Activated CD4-positive, alpha-beta T cell treated with anti-CD3 and anti-CD28 coated beads for 24 hours (primary cell): ENCODE data around the gene ITGAV.

Experiments used
- DNase-seq, 2 donors: peaks; one replicate each; pipeline ENCODE4 v3.0.0-alpha.2; 2020; ENCODE audit warnings: low read depth in 2 of 2

Gene ITGAV

DNA sequence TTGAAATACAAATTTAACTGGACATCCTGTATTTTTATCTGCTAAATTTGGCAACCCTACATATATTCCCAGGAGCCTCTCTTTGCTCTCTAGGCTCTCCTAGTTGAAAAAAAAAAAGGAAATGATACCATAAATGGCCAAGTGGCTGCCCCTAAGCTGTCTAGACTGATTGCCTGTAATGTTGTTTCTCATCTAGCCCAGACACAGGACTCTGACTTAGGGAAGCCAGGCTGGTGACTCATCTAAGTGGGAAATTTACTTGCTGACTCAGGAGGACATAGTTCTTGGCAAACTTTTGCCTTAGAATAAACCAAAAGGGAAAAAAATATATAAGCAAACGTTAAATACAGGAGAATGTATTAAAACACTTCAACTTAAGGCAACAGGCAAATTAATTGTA, 14.6 kb upstream of the ITGAV start:
- no peak for DNase-seq

GRCh38 chr2:186575856-186576255, 14.0 kb upstream of the ITGAV start:
- DNase-seq: no peak

DNA sequence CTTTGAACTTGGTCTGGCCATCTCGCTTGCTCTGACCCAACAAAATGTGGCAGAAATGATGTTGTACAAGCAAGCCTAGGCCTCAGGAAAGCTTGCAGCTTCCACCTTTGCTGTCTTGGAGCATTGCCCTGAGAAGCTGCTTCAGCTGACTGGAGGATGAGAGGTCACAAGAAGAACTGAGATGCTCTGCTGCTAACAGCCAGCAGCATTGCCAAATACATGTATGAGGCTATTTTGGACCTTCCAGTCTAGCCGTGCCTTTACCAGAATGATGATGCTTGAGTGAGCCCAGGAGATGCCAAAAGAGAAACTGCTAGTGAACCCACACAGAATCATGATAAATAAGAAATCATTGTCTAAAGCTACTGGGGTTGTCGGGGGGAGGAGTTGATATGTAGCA, 13.2 kb upstream of the ITGAV start:
- no peak for DNase-seq

- DNase-seq: no peak
Measured at GRCh38 chr2:186582698-186583097, 7.2 kb upstream of the ITGAV start.

GRCh38 chr2:186584053-186584452, 5.8 kb upstream of the ITGAV start:
- DNase-seq: no peak

DNA sequence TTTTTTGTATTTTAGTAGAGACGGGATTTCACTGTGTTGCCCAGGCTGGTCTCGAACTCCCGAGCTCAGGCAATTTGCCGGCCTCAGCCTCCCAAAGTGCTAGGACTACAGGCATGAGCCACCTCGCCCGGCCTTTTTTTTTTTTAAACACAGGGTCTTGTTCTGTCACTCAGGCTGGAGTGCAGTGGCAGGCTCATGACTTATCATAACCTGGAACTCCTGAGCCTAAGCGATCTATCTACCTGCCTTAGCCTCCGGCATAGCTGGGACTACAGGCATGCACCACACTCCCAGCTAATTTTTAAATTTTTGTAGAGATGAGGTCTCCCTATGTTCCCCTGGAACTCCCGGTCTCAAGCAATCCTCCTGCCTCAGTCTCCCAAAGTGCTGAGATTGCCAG, 1.4 kb upstream of the ITGAV start:
- no peak for DNase-seq

DNA sequence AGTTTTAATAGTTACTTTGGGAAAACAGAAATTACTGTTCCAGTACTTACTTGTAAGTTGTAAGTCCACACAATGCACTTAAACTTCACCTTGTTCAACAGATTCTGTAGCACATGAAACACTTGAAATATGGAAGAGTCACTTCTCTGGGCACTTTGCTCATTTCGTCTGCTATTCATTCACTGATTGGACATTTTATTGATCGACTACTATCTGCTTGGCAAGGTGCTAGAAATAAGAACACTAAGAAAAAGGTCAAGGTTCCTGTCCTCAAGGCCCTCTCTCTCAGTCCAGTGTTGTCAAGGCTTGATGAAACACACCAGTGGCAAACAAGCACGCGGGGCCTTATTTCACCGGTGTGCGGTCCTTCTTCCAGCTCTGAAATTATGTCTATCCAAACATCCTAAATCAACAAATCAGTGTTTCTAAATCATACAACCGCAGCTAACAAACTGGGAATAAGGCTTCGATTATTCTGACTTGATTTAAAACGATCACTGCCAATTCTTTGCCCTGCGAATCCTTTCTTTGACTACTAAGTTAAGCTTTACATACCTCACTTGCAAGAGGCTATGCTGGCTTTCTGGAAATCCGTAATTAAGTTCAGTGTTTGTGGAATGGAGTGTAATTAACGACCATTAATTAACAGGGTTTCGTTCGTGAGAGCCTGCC, 780 bp upstream of the ITGAV start:
- DNase-seq: no peak

DNA sequence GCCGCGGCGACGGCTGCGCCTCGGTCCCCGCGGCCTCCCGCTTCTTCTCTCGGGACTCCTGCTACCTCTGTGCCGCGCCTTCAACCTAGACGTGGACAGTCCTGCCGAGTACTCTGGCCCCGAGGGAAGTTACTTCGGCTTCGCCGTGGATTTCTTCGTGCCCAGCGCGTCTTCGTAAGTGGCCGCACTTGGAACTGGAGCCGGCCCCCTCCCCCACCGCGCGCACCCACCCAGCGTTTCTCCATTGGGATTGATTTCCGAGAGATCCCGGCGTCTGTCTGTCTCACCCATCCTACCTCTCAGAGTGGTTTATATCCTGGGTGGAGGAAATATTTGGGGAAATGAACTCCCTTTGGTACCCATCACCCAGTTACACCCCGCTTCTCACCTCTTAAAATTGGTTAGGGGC, 498 bp downstream of the ITGAV start:
- DNase-seq: no peak

- no peak for DNase-seq
Measured at GRCh38 chr2:186590759-186591505, 1.1 kb downstream of the ITGAV start.

- DNase-seq: no peak
Measured at GRCh38 chr2:186591506-186591890, 1.6 kb downstream of the ITGAV start.

- DNase-seq: no peak
Measured at GRCh38 chr2:186592137-186592875, 2.5 kb downstream of the ITGAV start.

GRCh38 chr2:186593523-186593922, 3.7 kb downstream of the ITGAV start:
- no peak for DNase-seq

DNA sequence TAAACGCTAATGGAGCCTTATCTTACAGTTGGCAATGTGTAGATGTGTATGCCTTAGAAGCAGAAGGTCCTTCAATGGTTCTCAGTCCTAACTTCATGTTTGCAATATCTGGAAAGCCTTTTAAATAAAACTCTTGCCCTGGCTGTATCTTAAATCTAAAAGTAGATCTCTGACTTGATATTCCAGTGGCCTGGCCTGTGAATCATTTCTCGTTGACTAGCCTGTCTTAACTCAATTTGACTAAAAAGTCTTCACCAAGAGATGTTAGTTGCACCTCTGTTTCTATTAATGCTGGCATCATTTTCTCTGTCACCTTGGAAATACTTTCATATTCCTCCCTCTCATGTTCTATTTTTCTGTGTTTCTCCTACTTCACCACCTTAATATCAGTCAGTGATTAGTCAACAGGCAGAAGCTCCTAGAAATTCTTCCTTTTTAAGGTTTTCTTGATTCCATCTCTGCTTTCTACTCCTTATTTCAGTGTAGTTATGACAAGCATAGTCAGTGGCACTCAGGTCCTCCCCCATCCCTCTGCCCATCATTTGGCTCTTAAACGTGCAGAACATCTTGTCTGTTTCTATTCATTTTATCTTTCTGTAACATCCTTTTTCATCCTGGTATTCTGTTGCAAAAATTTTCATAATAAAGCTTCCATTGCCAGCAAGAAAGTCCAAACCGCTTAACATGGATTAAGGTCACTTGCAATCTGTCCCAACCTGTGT, 4.3 kb downstream of the ITGAV start:
- DNase-seq: no peak

DNA sequence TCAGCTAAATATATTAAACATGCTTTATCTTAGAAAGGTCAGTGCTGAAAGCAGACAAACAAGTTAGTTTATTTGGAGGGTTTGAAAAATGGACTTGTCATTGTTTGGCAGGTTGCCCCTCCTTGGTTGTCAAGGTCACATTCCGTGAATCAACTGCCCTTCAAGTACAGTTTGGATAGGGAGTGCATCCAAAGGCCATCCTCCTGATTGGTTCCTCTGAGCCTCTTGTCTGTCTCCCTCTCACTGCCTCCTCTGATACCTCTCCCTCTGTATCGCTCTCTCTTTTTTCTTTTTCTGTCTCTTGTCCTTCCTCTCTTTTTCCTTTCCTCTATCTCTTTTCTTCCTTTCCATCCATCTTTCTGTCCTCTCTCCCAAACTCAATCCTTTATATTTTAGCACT, 5.4 kb downstream of the ITGAV start:
- DNase-seq: no peak

DNA sequence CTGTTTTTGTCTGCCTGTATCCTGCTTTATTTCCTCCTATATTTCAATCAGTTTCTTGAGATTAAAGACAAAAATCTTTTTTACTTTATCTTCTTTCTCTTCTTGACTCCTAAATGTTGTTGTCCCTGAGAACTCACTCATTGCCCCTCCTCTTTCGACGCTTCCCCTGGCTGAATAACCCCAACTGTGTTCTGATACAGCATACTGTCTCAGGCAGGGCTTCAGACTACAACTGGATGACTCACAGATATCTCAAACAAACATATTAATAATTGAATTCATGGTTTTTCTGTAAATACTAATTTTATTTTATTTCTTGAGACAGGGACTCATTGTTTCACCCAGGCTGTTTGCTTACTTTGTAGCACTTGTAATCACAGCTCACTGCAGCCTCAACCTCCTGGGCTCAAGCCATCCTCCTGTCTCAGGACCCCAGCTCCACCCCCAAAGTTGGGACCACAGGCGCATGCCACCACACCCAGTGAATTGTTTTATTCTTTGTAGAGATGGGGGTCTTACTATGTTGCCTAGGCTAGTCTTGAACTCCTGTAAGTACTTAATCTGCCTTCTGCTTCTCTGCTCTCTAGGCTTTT, 9.4 kb downstream of the ITGAV start:
- DNase-seq: no peak

DNA sequence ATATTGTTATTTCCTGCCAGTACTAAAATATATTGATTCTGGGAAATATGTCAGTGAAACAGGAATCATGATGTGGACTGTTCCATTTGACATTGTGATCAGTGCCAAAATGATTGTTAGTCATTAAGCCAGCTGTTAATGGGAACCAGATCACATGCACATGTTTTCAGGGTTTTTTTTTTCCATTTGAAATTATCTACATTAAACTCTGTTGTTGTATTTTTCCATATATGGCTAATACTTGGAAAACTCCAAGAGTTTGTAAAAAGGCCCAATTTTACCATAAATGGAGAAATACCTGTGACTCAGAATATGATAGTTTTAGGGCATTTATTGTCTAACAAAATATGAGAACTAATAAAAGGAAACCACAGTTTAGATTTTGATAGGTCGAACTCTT, 13.4 kb downstream of the ITGAV start:
- DNase-seq: no peak

DNA sequence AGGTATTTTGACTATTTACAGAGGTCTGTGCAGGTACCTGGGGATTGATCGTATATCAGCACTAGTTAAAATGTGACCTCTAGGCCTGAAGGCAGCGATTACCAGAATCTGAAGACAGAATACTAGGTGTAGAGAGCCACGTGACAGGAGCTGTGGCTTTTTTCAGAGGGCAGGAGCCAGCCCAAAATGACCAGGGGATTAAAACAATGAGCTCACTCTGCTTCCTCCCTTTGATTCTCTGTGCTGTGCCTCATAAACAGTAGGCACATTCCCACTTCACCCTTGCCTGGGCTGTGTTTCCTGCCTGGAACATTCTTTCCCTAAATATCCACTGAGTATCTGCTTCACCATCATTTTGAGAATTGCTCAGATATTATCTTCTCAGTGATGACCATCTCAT, 15.2 kb downstream of the ITGAV start:
- DNase-seq: no peak

- DNase-seq: no peak
Measured at GRCh38 chr2:186607660-186608324, 17.9 kb downstream of the ITGAV start.

- DNase-seq: no peak
Measured at GRCh38 chr2:186610785-186611184, 20.9 kb downstream of the ITGAV start.

GRCh38 chr2:186611526-186611925, 21.7 kb downstream of the ITGAV start:
- DNase-seq: no peak

GRCh38 chr2:186612026-186612425, 22.2 kb downstream of the ITGAV start:
- DNase-seq: no peak
